ENCODE results near the gene PPM1G.

PPM1G gene, protein sequence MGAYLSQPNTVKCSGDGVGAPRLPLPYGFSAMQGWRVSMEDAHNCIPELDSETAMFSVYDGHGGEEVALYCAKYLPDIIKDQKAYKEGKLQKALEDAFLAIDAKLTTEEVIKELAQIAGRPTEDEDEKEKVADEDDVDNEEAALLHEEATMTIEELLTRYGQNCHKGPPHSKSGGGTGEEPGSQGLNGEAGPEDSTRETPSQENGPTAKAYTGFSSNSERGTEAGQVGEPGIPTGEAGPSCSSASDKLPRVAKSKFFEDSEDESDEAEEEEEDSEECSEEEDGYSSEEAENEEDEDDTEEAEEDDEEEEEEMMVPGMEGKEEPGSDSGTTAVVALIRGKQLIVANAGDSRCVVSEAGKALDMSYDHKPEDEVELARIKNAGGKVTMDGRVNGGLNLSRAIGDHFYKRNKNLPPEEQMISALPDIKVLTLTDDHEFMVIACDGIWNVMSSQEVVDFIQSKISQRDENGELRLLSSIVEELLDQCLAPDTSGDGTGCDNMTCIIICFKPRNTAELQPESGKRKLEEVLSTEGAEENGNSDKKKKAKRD

DNA sequence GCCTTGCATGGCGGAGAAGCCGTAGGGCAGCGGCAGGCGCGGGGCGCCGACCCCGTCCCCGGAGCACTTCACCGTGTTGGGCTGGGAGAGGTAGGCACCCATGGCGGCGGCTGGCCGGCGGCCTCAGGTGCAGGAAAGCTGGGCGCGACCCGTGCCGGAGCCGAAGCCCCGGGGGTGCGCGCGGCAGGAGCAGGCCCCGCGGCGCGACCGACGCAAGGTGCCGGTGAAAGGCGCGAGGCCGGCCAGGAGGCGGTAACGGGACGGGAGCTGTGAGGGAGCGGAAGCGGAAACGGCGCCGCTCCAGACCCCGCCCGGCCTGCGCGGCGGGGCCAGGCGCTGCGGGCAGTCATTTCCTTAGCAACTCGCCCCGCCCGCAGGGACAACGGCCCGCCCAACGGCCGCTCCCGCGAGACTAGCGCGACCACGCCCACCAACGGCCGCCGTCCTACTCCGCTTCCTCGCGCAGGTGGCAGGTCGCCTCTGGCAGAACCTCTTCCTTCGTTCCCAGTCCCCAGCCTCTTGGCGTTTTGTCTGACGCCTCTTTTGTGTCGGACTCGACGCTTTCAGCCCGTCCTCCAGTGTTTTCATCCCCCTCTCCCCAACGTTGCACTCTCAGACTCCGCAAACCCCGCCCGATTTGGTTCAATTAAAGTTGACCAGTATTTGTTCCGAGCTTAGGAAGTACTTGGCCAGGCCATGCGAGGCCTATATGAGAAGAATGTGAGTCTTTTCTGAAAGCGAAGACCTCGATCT is at the start of gene PPM1G:
Gene PPM1G (minus strand): TSS at position 271 of the 753 bp plus-strand sequence. CDS start 169 bp downstream, at position 102.
- TF ChIP-seq POLR2AphosphoS5 (IDR thresholded peaks at IDR 0.05; ENCODE audit: borderline replicate concordance, low read depth, low read length) (peak; percentile 97), FOXP2 (optimal IDR thresholded peaks at IDR 0.05; ENCODE audit: control extremely low read depth, extremely low read length, insufficient read depth) (no peak), EZH2 (IDR thresholded peaks at IDR 0.05) (no peak)
- H3K4me3 ChIP-seq, result peak within 1 kb of the TSS; percentile 94
- H3K9ac ChIP-seq (ENCODE audit: insufficient read length), result peak within 1 kb of the TSS; percentile 93
- peak within 1 kb of the TSS; percentile 86 for H3K27ac ChIP-seq
- H3K36me3 ChIP-seq (ENCODE audit: insufficient read depth, low read length), result peaks cover 11% of the 10 kb centered on the region
- no peaks in the 10 kb centered on the region for H3K9me3 ChIP-seq (ENCODE audit: low read depth, low read length)
- DNase-seq (ENCODE audit: low read depth, low spot score), result no peak

DNA sequence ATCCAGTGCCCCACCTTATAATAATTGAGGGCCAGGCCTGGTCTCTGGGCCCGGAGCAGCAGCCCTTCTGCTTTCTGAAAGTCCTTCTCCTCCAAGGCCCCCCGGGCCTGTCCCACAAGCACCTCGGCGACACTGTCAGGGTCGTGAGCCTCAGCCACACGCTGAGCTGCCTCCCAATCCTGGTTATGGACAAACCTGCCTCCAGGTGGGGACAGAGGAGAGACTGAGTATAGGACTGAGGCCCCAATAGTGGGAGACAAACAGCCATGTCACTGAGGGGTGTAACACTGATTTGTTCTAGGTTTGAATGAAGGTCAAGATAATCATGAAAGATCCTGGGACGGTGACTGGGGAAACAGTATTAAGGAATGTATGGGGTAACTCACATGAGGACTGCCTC is 44.6 kb upstream of the PPM1G start:
- Histone ChIP-seq H3K9ac (ENCODE audit: insufficient read length) (no peak overlapping the region), H3K36me3 (ENCODE audit: insufficient read depth, low read length) (peaks cover 53% of the 10 kb centered on the region), H3K27ac (no peak overlapping the region), H3K4me3 (no peak overlapping the region), H3K9me3 (ENCODE audit: low read depth, low read length) (no peaks in the 10 kb centered on the region)
- TF ChIP-seq EZH2 (IDR thresholded peaks at IDR 0.05), result no peak
- no peak for DNase-seq (ENCODE audit: low read depth, low spot score)

DNA sequence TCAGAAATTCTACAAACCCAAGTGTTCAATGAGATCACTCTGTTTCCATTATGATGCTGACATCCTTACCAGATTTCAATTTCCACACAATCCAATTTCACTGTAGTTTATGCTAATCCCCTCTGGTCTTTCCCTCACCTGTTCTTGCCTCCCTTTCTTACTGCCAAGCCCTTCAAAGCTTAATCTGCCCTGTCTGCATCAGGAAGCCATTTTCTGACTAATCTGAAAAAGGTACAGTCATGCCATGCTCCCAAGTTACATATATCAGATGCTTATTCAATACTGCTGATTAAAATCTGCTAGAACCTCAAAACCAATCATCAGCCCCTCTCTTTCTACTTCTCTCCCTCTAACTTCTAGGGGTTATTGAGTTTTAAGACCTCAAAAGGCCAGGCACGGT is 41.7 kb upstream of the PPM1G start:
- no peak for DNase-seq (ENCODE audit: low read depth, low spot score)
- H3K27ac ChIP-seq, result no peak overlapping the region
- no peaks in the 10 kb centered on the region for H3K9me3 ChIP-seq (ENCODE audit: low read depth, low read length)
- H3K36me3 ChIP-seq (ENCODE audit: insufficient read depth, low read length), result peaks cover 51% of the 10 kb centered on the region; the same call in 1 of the 2 replicates
- TF ChIP-seq FOXP2 (optimal IDR thresholded peaks at IDR 0.05; ENCODE audit: control extremely low read depth, extremely low read length, insufficient read depth) (no peak), EZH2 (IDR thresholded peaks at IDR 0.05) (no peak), POLR2AphosphoS5 (IDR thresholded peaks at IDR 0.05; ENCODE audit: borderline replicate concordance, low read depth, low read length) (no peak)
- no peak overlapping the region for H3K4me3 ChIP-seq
- no peak overlapping the region for H3K9ac ChIP-seq (ENCODE audit: insufficient read length)

DNA sequence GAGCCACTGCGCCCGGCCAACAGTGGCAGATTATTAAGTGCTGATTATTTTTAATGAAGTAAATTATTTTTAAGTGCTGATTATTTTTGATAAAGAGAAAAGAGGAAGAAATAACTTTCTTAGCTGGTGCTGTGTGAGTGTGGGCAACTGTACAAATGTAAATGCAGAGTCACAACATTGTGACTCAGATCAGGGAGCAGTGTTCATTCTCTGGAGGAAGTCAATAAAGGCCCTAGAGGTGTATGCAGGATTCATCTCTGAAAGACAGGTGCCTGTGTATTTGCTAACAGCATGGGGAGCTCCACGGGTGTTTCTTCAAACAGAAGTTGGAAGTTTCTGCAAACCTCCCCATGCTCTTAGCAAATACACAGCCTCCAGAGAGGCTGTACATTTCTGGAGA is 39.0 kb upstream of the PPM1G start:
- H3K36me3 ChIP-seq (ENCODE audit: insufficient read depth, low read length), result peaks cover 35% of the 10 kb centered on the region; the same call in 1 of the 2 replicates
- no peak overlapping the region for H3K9ac ChIP-seq (ENCODE audit: insufficient read length)
- no peak for DNase-seq (ENCODE audit: low read depth, low spot score)
- H3K9me3 ChIP-seq (ENCODE audit: low read depth, low read length), result no peaks in the 10 kb centered on the region
- TF ChIP-seq EZH2 (IDR thresholded peaks at IDR 0.05) (no peak), FOXP2 (optimal IDR thresholded peaks at IDR 0.05; ENCODE audit: control extremely low read depth, extremely low read length, insufficient read depth) (no peak), POLR2AphosphoS5 (IDR thresholded peaks at IDR 0.05; ENCODE audit: borderline replicate concordance, low read depth, low read length) (no peak)
- no peak overlapping the region for H3K4me3 ChIP-seq
- H3K27ac ChIP-seq, result no peak overlapping the region

DNA sequence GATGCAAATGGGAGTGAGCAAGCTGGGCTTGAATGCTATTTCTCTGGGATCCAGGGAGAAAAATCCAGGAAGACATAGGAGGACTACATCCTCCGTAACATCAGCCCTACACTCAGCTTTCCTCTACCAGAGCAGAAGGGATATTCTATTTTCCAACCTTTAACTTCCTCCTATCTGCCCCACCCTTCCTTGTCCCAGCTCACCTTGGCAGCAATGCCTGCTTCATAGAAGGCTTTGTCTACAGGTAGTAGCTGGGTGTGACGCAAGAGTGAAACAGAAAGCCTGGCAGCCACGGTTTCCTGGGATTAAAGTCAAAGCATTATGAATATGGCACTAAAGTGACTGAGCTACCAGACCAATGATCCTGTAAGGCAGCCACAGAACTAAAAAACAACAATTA is 36.7 kb upstream of the PPM1G start:
- H3K36me3 ChIP-seq (ENCODE audit: insufficient read depth, low read length), result peaks cover 40% of the 10 kb centered on the region; the same call in 1 of the 2 replicates
- TF ChIP-seq EZH2 (IDR thresholded peaks at IDR 0.05) (no peak), FOXP2 (optimal IDR thresholded peaks at IDR 0.05; ENCODE audit: control extremely low read depth, extremely low read length, insufficient read depth) (no peak), POLR2AphosphoS5 (IDR thresholded peaks at IDR 0.05; ENCODE audit: borderline replicate concordance, low read depth, low read length) (no peak)
- H3K9ac ChIP-seq (ENCODE audit: insufficient read length), result no peak overlapping the region
- no peak for DNase-seq (ENCODE audit: low read depth, low spot score)
- H3K4me3 ChIP-seq, result no peak overlapping the region
- no peaks in the 10 kb centered on the region for H3K9me3 ChIP-seq (ENCODE audit: low read depth, low read length)
- no peak overlapping the region for H3K27ac ChIP-seq

DNA sequence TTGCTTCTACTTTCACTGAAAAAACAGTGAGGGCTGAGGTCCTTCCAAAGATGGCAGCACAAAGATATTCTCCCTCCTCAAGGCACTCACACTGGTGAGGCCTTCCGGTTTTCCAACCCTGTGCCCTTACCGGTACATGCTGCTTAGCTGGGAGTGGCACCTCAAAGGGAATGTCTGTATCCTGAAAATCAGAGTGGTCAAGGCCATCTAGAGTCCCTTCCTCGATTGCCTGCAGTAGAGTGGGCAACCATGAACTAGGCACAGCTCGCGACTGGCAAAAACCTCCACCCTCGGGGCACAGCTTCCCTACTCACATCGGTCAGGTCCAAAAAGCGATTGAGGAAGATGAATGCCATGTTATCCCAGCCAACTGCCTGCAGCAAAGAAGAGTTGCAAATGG is 36.2 kb upstream of the PPM1G start:
- H3K4me3 ChIP-seq, result no peak overlapping the region
- H3K27ac ChIP-seq, result no peak overlapping the region
- no peak for DNase-seq (ENCODE audit: low read depth, low spot score)
- no peak overlapping the region for H3K9ac ChIP-seq (ENCODE audit: insufficient read length)
- peaks cover 44% of the 10 kb centered on the region for H3K36me3 ChIP-seq (ENCODE audit: insufficient read depth, low read length)
- no peak for TF ChIP-seq EZH2 (IDR thresholded peaks at IDR 0.05)
- TF ChIP-seq POLR2AphosphoS5 (IDR thresholded peaks at IDR 0.05; ENCODE audit: borderline replicate concordance, low read depth, low read length), result no peak
- no peak for TF ChIP-seq FOXP2 (optimal IDR thresholded peaks at IDR 0.05; ENCODE audit: control extremely low read depth, extremely low read length, insufficient read depth)
- no peaks in the 10 kb centered on the region for H3K9me3 ChIP-seq (ENCODE audit: low read depth, low read length)

DNA sequence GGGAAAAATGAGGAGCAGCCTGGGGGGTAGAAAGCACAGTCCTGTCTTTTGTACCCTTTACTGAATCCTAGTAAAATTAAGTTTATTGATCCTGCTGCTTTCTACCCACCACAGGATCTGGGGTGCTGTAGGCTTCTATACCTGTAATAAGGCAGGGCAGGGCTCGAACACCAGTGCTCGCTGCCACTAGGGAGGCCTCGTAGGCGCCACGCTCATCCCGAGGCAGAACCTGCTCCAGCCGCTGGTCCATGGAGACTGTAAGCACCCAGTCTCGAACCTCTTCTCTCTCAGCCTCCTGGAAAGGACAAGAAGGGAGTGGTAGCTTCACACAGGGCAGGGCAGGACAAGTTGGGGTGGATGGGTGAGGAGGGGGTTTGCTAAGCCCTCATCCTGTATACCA is 35.8 kb upstream of the PPM1G start:
- Histone ChIP-seq H3K36me3 (ENCODE audit: insufficient read depth, low read length) (peaks cover 47% of the 10 kb centered on the region), H3K27ac (no peak overlapping the region), H3K4me3 (no peak overlapping the region), H3K9ac (ENCODE audit: insufficient read length) (no peak overlapping the region), H3K9me3 (ENCODE audit: low read depth, low read length) (no peaks in the 10 kb centered on the region)
- TF ChIP-seq POLR2AphosphoS5 (IDR thresholded peaks at IDR 0.05; ENCODE audit: borderline replicate concordance, low read depth, low read length) (no peak), FOXP2 (optimal IDR thresholded peaks at IDR 0.05; ENCODE audit: control extremely low read depth, extremely low read length, insufficient read depth) (no peak), EZH2 (IDR thresholded peaks at IDR 0.05) (no peak)
- DNase-seq (ENCODE audit: low read depth, low spot score), result no peak

DNA sequence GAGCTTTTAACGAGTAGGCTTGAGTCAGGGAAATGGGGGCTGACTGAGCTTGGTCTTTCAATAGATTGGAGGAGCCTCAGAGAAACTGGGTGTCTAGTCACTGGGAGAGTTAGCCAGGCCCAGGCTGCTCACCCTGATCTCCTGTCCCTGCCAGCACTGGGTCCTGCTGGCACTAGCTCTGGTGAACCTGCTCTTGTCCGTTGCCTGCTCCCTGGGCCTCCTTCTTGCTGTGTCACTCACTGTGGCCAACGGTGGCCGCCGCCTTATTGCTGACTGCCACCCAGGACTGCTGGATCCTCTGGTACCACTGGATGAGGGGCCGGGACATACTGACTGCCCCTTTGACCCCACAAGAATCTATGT is 33.5 kb upstream of the PPM1G start:
- Histone ChIP-seq H3K9ac (ENCODE audit: insufficient read length) (no peak overlapping the region), H3K36me3 (ENCODE audit: insufficient read depth, low read length) (peaks cover 46% of the 10 kb centered on the region), H3K27ac (no peak overlapping the region), H3K4me3 (no peak overlapping the region), H3K9me3 (ENCODE audit: low read depth, low read length) (no peaks in the 10 kb centered on the region)
- TF ChIP-seq POLR2AphosphoS5 (IDR thresholded peaks at IDR 0.05; ENCODE audit: borderline replicate concordance, low read depth, low read length), result no peak; the same call in 1 of the 2 replicates
- TF ChIP-seq EZH2 (IDR thresholded peaks at IDR 0.05), result no peak
- no peak for TF ChIP-seq FOXP2 (optimal IDR thresholded peaks at IDR 0.05; ENCODE audit: control extremely low read depth, extremely low read length, insufficient read depth)
- no peak for DNase-seq (ENCODE audit: low read depth, low spot score)

Data from SK-N-MC (cell line).